Glutamatergic neuron (in vitro differentiated cells): ENCODE measurements around the gene RAPGEFL1. TPM values are rescaled to one million over a fixed set of nuclear protein-coding genes. Genes with fewer than 3 reads are reported as not detected.

ENCODE experiments used
- DNase-seq: peaks from one replicate; pipeline ENCODE4 v3.0.0; 2022
- H3K27ac Mint-ChIP-seq: one replicate; pipeline ENCODE4 v1.8.0; 2020; ENCODE audit warnings: mild to moderate bottlenecking, mixed read lengths, inconsistent platforms; ENCODE audit not compliant: unreplicated experiment
- H3K27me3 Mint-ChIP-seq: one replicate; pipeline ENCODE4 v1.8.0; 2020; ENCODE audit warnings: mild to moderate bottlenecking, moderate library complexity, mixed read lengths, inconsistent platforms; ENCODE audit not compliant: unreplicated experiment
- H3K36me3 Mint-ChIP-seq: one replicate; pipeline ENCODE4 v1.8.0; 2020; ENCODE audit warnings: mild to moderate bottlenecking, mixed read lengths, inconsistent platforms; ENCODE audit not compliant: unreplicated experiment
- H3K4me1 Mint-ChIP-seq: one replicate; pipeline ENCODE4 v1.8.0; 2020; ENCODE audit warnings: mild to moderate bottlenecking, low read depth, mixed read lengths, inconsistent platforms; ENCODE audit not compliant: unreplicated experiment
- H3K4me3 Mint-ChIP-seq: one replicate; pipeline ENCODE4 v1.8.0; 2020; ENCODE audit warnings: mild to moderate bottlenecking, mixed read lengths, inconsistent platforms; ENCODE audit not compliant: unreplicated experiment
- H3K9me3 Mint-ChIP-seq: one replicate; pipeline ENCODE4 v1.8.0; 2020; ENCODE audit warnings: mild to moderate bottlenecking, moderate library complexity, mixed read lengths, inconsistent platforms; ENCODE audit not compliant: unreplicated experiment
- CTCF ChIP-seq: fragments of 200-600 bp; sonication (generic); IDR thresholded peaks from one replicate; pipeline ENCODE4 v1.5.0; 2021; ENCODE audit not compliant: partially characterized antibody, unreplicated experiment
- total RNA-seq: library from RNA; stranded (reverse); fragmentation: NEBNext Ultra II Directional; extraction: Animal tissue kit (Norgen Biotek cat#: 25700); gene quantifications from one replicate; pipeline ENCODE4 v1.2.1, GENCODE V29; 2021; ENCODE audit not compliant: unreplicated experiment

The RAPGEFL1 gene
- total RNA-seq, 1 donor from 2014 or later = 25.3 TPM

GRCh38 chr17:40159456-40159855, 17.8 kb upstream of the RAPGEFL1 start:
- no peak for DNase-seq
- Mint-ChIP-seq H3K9me3 (no peaks in the 10 kb centered on the region), H3K4me3 (no peak overlapping the region), H3K36me3 (peaks cover 3% of the 10 kb centered on the region), H3K4me1 (no peaks in the 10 kb centered on the region), H3K27me3 (no peaks in the 10 kb centered on the region), H3K27ac (no peak overlapping the region)
- no peak for TF ChIP-seq CTCF

DNA sequence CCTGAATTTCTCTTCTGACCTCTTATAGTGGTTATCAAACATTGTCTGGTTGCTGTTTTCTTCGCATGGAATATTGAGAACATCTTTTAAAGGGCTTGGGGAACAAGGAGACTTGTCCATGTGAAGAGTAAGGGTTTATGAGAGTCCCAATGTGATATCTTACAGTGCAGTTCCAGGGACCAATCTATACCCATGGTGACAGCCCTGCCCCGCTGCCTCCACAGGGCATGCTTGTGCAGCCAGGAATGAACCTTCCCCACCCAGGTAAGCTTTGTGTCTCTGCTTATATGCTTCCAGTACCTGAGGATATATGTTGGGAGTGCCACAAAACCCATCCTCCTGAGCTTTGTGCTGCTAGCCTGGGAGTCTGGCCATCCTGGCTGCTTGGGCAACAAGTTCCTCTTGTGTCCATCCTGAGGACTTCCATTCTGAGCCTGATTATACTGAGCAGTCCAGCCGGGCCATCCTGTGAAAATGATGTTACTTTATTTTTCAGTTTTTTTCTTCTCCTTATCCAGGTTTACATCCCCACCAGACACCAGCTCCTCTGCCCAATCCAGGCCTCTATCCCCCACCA, 9.5 kb upstream of the RAPGEFL1 start:
- Mint-ChIP-seq H3K27ac (peak overlapping the region; percentile 6), H3K4me3 (no peak overlapping the region), H3K27me3 (no peaks in the 10 kb centered on the region), H3K9me3 (no peaks in the 10 kb centered on the region), H3K36me3 (no peaks in the 10 kb centered on the region), H3K4me1 (no peaks in the 10 kb centered on the region)
- DNase-seq = no peak
- no peak for TF ChIP-seq CTCF

GRCh38 chr17:40168262-40168832, 8.9 kb upstream of the RAPGEFL1 start:
- Mint-ChIP-seq H3K27ac (peak overlapping the region; percentile 6), H3K4me1 (no peaks in the 10 kb centered on the region), H3K9me3 (no peaks in the 10 kb centered on the region), H3K36me3 (no peaks in the 10 kb centered on the region), H3K4me3 (no peak overlapping the region), H3K27me3 (no peaks in the 10 kb centered on the region)
- peak; percentile 77 for TF ChIP-seq CTCF
- DNase-seq = no peak

DNA sequence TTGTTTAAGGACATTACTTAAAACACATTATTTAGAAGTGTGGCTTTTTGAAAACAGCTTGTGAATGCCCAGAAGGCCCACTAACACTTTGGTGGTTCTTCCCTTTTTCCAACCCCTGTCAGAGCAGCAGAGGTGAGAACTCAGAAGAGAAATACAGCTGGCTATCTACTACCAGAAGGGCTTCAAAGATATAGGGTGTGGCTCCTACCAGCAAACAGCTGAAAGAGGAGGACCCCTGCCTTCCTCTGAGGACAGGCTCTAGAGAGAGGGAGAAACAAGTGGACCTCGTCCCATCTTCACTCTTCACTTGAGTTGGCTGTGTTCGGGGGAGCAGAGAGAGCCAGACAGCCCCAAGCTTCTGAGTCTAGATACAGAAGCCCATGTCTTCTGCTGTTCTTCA, 6.9 kb upstream of the RAPGEFL1 start:
- Mint-ChIP-seq H3K4me3 (no peak overlapping the region), H3K4me1 (no peaks in the 10 kb centered on the region)
- TF ChIP-seq CTCF = no peak

DNA sequence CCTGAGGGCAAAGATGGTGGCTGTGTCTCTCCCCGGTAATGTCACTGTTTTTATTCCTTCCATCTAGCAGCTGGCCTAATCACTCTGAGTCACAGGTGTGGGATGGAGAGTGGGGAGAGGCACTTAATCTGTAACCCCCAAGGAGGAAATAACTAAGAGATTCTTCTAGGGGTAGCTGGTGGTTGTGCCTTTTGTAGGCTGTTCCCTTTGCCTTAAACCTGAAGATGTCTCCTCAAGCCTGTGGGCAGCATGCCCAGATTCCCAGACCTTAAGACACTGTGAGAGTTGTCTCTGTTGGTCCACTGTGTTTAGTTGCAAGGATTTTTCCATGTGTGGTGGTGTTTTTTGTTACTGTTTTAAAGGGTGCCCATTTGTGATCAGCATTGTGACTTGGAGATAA, 5.5 kb upstream of the RAPGEFL1 start:
- DNase-seq = no peak
- H3K9me3 Mint-ChIP-seq = no peaks in the 10 kb centered on the region
- H3K36me3 Mint-ChIP-seq = no peaks in the 10 kb centered on the region
- H3K27ac Mint-ChIP-seq = no peak overlapping the region
- TF ChIP-seq CTCF = no peak
- H3K4me1 Mint-ChIP-seq = peaks cover under 1% of the 10 kb centered on the region
- H3K27me3 Mint-ChIP-seq = peaks cover 2% of the 10 kb centered on the region
- H3K4me3 Mint-ChIP-seq = no peak overlapping the region

More for the DNA sequence above, 6.9 kb upstream of the RAPGEFL1 start:
- Mint-ChIP-seq H3K36me3 (no peaks in the 10 kb centered on the region), H3K27me3 (no peaks in the 10 kb centered on the region), H3K27ac (no peak overlapping the region), H3K9me3 (no peaks in the 10 kb centered on the region)
- no peak for DNase-seq
